Neural cell (in vitro differentiated cells): ENCODE data around the gene OR51B6. TPM values are rescaled to one million over a fixed set of nuclear protein-coding genes. Genes with fewer than 3 reads are reported as not detected.

Source experiments
- H2AFZ ChIP-seq: fragments of 200-600, 300-800 bp; sonication (generic), shearing (Covaris generic); 2 replicates; pipeline ENCODE4 v1.6.0; 2014; ENCODE audit warnings: low read depth, mild to moderate bottlenecking, antibody characterized with exemption, low read length, moderate library complexity
- H3F3A ChIP-seq: fragments of 200-600 bp; shearing (Covaris generic); 2 replicates; pipeline ENCODE4 v1.6.1; 2016; ENCODE audit warnings: mild to moderate bottlenecking, moderate library complexity, mixed read lengths, antibody characterized with exemption, low read length; ENCODE audit not compliant: insufficient read depth, poor library complexity, severe bottlenecking
- H3K27ac ChIP-seq: fragments of 200-600, 300-800 bp; sonication (generic), shearing (Covaris generic); 2 replicates; pipeline ENCODE4 v1.5.1; 2014; ENCODE audit warnings: mild to moderate bottlenecking, low read length, moderate library complexity
- H3K27me3 ChIP-seq: fragments of 300-800, 200-600 bp; sonication (generic), shearing (Covaris generic); 2 replicates; pipeline ENCODE4 v1.6.0; 2014; ENCODE audit warnings: mild to moderate bottlenecking, low read depth, low read length, moderate library complexity; ENCODE audit not compliant: insufficient read depth
- H3K36me3 ChIP-seq: fragments of 300-800, 200-600 bp; sonication (generic), shearing (Covaris generic); 2 replicates; pipeline ENCODE4 v1.5.1; 2014; ENCODE audit warnings: mild to moderate bottlenecking, antibody characterized with exemption, low read length, moderate library complexity; ENCODE audit not compliant: insufficient read depth
- H3K4me2 ChIP-seq: fragments of 300-800, 200-600 bp; sonication (generic), shearing (Covaris generic); 2 replicates; pipeline ENCODE4 v1.6.0; 2014; ENCODE audit warnings: mild to moderate bottlenecking, low read length
- H3K4me3 ChIP-seq: fragments of 300-800, 200-600 bp; sonication (generic), shearing (Covaris generic); 2 replicates; pipeline ENCODE4 v1.5.1; 2014; ENCODE audit warnings: mild to moderate bottlenecking, low read length, moderate library complexity
- H3K79me2 ChIP-seq: fragments of 200-600 bp; shearing (Covaris generic); replicated peaks from 2 replicates; pipeline ENCODE4 v1.6.0; 2014; ENCODE audit warnings: mild to moderate bottlenecking, low read length, moderate library complexity; ENCODE audit not compliant: insufficient read depth
- H3K9ac ChIP-seq: fragments of 300-800, 200-600 bp; sonication (generic), shearing (Covaris generic); 2 replicates; pipeline ENCODE4 v1.6.1; 2016; ENCODE audit warnings: mild to moderate bottlenecking, low read length, mixed read lengths
- H3K9me2 ChIP-seq: fragments of 200-600 bp; shearing (Covaris generic); 2 replicates; pipeline ENCODE4 v1.6.1; 2016; ENCODE audit warnings: mild to moderate bottlenecking, low read length, mixed read lengths; ENCODE audit not compliant: insufficient read depth
- H3K9me3 ChIP-seq: fragments of 200-600, 300-800 bp; sonication (generic), shearing (Covaris generic); 2 replicates; pipeline ENCODE4 v1.6.1; 2016; ENCODE audit warnings: mild to moderate bottlenecking, mixed run types, low read length, moderate library complexity, mixed read lengths
- H4K20me1 ChIP-seq: fragments of 200-600 bp; shearing (Covaris generic); 2 replicates; pipeline ENCODE4 v1.6.1; 2016; ENCODE audit warnings: mild to moderate bottlenecking, mixed run types; ENCODE audit not compliant: insufficient read depth
- CTCF ChIP-seq: fragments of 450-650 bp; IDR thresholded peaks from 2 replicates; pipeline ENCODE4 v1.5.1; 2014; ENCODE audit warnings: antibody characterized with exemption, mild to moderate bottlenecking, moderate library complexity; ENCODE audit not compliant: poor library complexity, severe bottlenecking
- EP300 ChIP-seq: fragments of 450-650 bp; conservative IDR thresholded peaks from 2 replicates; pipeline ENCODE4 v1.6.1; 2014; ENCODE audit warnings: antibody characterized with exemption, mild to moderate bottlenecking, moderate library complexity; ENCODE audit not compliant: poor library complexity, severe bottlenecking
- EZH2 ChIP-seq: fragments of 200-600, 300-800 bp; shearing (Covaris generic), sonication (generic); IDR thresholded peaks from 2 replicates; pipeline ENCODE4 v1.6.1; 2014; ENCODE audit warnings: antibody characterized with exemption, low read length, borderline replicate concordance, mild to moderate bottlenecking; ENCODE audit not compliant: insufficient read depth, poor library complexity, severe bottlenecking
- MXI1 ChIP-seq: fragments of 450-650 bp; conservative IDR thresholded peaks from 2 replicates; pipeline ENCODE4 v1.6.1; 2014; ENCODE audit warnings: antibody characterized with exemption, mild to moderate bottlenecking; ENCODE audit not compliant: poor library complexity, severe bottlenecking
- POLR2AphosphoS5 ChIP-seq: IDR thresholded peaks from 2 replicates; pipeline ENCODE4 v1.6.1; 2012
- RAD21 ChIP-seq: fragments of 450-650 bp; conservative IDR thresholded peaks from 2 replicates; pipeline ENCODE4 v1.6.1; 2014; ENCODE audit warnings: antibody characterized with exemption, mild to moderate bottlenecking, moderate library complexity
- REST ChIP-seq: IDR thresholded peaks from 2 replicates; pipeline ENCODE4 v1.6.1; 2012; ENCODE audit warnings: borderline replicate concordance
- SMC3 ChIP-seq: fragments of 450-650 bp; conservative IDR thresholded peaks from 2 replicates; pipeline ENCODE4 v1.6.1; 2014; ENCODE audit warnings: antibody characterized with exemption, mild to moderate bottlenecking, moderate library complexity; ENCODE audit not compliant: poor library complexity
- TAF1 ChIP-seq: IDR thresholded peaks from 2 replicates; pipeline ENCODE4 v1.6.1; 2012; ENCODE audit warnings: low read depth
- polyA minus RNA-seq: library from RNA; depleted of rRNA, polyadenylated mRNA; stranded (reverse); fragments of >200 nt; gene quantifications from 2 replicates; pipeline ENCODE4 v1.2.3, GENCODE V29; 2014
- polyA plus RNA-seq: library from polyadenylated mRNA; depleted of rRNA; stranded (reverse); fragments of >200 nt; gene quantifications from 2 replicates; pipeline ENCODE4 v1.2.3, GENCODE V29; 2014

OR51B6 gene, protein sequence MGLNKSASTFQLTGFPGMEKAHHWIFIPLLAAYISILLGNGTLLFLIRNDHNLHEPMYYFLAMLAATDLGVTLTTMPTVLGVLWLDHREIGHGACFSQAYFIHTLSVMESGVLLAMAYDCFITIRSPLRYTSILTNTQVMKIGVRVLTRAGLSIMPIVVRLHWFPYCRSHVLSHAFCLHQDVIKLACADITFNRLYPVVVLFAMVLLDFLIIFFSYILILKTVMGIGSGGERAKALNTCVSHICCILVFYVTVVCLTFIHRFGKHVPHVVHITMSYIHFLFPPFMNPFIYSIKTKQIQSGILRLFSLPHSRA
- polyA plus RNA-seq (not detected in 2 replicates), polyA minus RNA-seq (not detected in 2 replicates)

DNA sequence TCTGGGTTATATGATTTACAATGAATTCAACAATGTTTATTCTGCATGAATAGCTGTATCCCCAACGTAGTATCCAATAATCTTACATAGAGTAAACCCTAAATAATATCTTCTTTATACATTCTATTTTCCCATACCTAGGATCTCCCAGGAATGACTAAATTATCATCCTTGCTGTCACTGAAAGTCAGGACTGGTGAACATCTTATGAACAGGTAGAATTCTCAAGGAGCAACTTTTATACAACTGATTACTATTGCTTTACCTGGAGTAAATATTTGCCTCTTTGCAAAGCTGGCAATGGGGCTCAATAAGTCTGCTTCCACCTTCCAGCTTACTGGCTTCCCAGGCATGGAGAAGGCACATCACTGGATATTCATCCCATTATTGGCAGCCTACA is at the start of gene OR51B6:
Gene OR51B6, plus strand, starts transcription at position 301 of the 400 bp plus-strand sequence. Its CDS starts 0 bp downstream, at position 301.
- Histone ChIP-seq H3K27ac (no peak within 1 kb of the TSS), H3K79me2 (no peaks in the 10 kb centered on the region), H3K9me2 (no peaks in the 10 kb centered on the region), H3K36me3 (no peaks in the 10 kb centered on the region), H3K9me3 (no peaks in the 10 kb centered on the region), H3K4me3 (no peak within 1 kb of the TSS), H3K9ac (no peak within 1 kb of the TSS), H3K4me2 (no peak within 1 kb of the TSS), H2AFZ (no peak within 1 kb of the TSS), H3K27me3 (no peaks in the 10 kb centered on the region), H3F3A (no peaks in the 10 kb centered on the region), H4K20me1 (no peaks in the 10 kb centered on the region)
- TF ChIP-seq TAF1, result no peak
- TF ChIP-seq MXI1, result no peak
- TF ChIP-seq CTCF, result no peak
- no peak for TF ChIP-seq POLR2AphosphoS5
- TF ChIP-seq REST, result no peak
- TF ChIP-seq SMC3, result no peak
- no peak for TF ChIP-seq EZH2
- no peak for TF ChIP-seq EP300
- TF ChIP-seq RAD21, result no peak

DNA sequence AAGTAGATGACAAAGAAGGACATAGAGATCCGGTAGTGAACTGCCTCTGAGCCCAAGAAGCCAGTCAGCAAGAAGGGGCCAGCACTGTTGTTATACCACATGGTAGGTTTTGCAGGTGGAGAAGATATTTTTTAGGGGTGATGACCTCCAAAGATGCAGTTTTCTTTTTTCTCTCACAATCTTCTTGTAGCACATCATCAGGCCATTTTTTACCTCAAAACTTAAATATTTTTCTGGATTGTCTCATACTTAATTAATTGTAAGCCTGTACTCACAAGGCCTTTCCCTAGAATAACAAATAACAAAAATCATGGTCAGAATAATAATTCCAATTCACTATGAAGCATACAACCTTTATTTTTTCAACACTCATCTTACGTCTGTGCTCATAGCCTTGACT is 49.5 kb upstream of the OR51B6 start, which contains the start of gene OR51B4:
Gene OR51B4, minus strand, starts transcription at position 101 of the 400 bp plus-strand sequence. Its CDS starts 0 bp downstream, at position 101.
- Histone ChIP-seq H3F3A (no peaks in the 10 kb centered on the region), H3K4me2 (no peak within 1 kb of the TSS), H3K27ac (no peak within 1 kb of the TSS), H3K27me3 (no peaks in the 10 kb centered on the region), H3K79me2 (no peaks in the 10 kb centered on the region), H3K4me3 (no peak within 1 kb of the TSS), H3K9me2 (no peaks in the 10 kb centered on the region), H2AFZ (no peak within 1 kb of the TSS), H3K36me3 (no peaks in the 10 kb centered on the region), H3K9me3 (no peaks in the 10 kb centered on the region), H3K9ac (no peak within 1 kb of the TSS), H4K20me1 (no peaks in the 10 kb centered on the region)
- TF ChIP-seq RAD21, result no peak
- TF ChIP-seq SMC3, result no peak
- TF ChIP-seq CTCF, result no peak
- no peak for TF ChIP-seq TAF1
- TF ChIP-seq EZH2, result no peak
- no peak for TF ChIP-seq REST
- TF ChIP-seq EP300, result no peak
- TF ChIP-seq MXI1, result no peak
- TF ChIP-seq POLR2AphosphoS5, result no peak
